Ovary (tissue), 3 donors: Measurements from ENCODE around the gene LAMA2.

Experiments
- EP300 ChIP-seq: sonication (generic); formaldehyde crosslinking; IDR thresholded peaks from one replicate; pipeline ENCODE4 v1.6.1; 2017; ENCODE audit warnings: antibody characterized with exemption
- TF ChIP-seq, protein P1 (sequence below), 3 donors: fragments of 450-650 bp in 2 of 3; fragments of 200-600 bp in 1 of 3; IDR thresholded peaks; one replicate each; pipeline versions ENCODE4 v1.5.1 to v1.8.0; 2016 to 2022; ENCODE audit warnings: antibody characterized with exemption in 3 of 3, mild to moderate bottlenecking in 1 of 3
- donor health status: DM: no; HTN: no; CAD: no.

DNA sequence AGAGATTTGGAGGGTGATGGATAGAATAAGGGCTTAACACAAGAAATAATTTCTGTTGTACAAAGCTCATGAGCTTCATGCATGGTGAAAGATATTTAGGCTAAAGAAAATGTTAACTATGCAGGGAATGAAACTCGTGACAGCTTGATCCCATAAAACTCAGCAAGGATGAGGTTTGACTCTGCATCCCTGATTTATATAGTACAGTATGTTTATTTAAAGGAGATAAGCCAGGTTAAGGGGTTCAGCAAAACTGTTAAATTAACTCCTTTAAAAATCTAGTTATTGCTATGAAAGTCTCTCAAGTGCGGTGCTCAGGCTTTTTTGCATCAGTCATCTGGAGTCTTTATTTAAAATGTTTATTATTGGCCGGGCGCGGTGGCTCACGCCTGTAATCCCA lies 326.4 kb downstream of the LAMA2 start:
- TF ChIP-seq, protein P1, sequence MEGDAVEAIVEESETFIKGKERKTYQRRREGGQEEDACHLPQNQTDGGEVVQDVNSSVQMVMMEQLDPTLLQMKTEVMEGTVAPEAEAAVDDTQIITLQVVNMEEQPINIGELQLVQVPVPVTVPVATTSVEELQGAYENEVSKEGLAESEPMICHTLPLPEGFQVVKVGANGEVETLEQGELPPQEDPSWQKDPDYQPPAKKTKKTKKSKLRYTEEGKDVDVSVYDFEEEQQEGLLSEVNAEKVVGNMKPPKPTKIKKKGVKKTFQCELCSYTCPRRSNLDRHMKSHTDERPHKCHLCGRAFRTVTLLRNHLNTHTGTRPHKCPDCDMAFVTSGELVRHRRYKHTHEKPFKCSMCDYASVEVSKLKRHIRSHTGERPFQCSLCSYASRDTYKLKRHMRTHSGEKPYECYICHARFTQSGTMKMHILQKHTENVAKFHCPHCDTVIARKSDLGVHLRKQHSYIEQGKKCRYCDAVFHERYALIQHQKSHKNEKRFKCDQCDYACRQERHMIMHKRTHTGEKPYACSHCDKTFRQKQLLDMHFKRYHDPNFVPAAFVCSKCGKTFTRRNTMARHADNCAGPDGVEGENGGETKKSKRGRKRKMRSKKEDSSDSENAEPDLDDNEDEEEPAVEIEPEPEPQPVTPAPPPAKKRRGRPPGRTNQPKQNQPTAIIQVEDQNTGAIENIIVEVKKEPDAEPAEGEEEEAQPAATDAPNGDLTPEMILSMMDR (IDR thresholded peaks at IDR 0.05) = no peak
- no peak for TF ChIP-seq EP300
